CD14-positive monocyte (primary cell): ENCODE results near the gene PNMA6E. TPM values are rescaled to one million over a fixed set of nuclear protein-coding genes. Genes with fewer than 3 reads are reported as not detected.
A peak's percentile ranks its signal among the peaks of the same experiment; 100 is the strongest.

ENCODE experiments used
- DNase-seq, 3 donors: peaks; one replicate each; pipeline ENCODE4 v3.0.0-alpha.2; 2011 to 2022
- H2AFZ ChIP-seq: 2 replicates; pipeline ENCODE4 v1.6.0; 2012; ENCODE audit warnings: mild to moderate bottlenecking, low read depth, low read length, inconsistent platforms; ENCODE audit not compliant: insufficient read depth, poor library complexity, severe bottlenecking
- H3K27ac ChIP-seq, 2 donors: 1 replicate in 1 of 2; 2 replicates in 1 of 2; pipeline ENCODE4 v1.5.1; 2012 to 2013; ENCODE audit warnings: low read length in 2 of 2, control low read depth in 1 of 2, inconsistent platforms in 1 of 2, low read depth in 1 of 2, mild to moderate bottlenecking in 1 of 2
- H3K27me3 ChIP-seq, 2 donors: one replicate each; pipeline versions ENCODE4 v1.6.0 to v1.6.1; 2011 to 2013; ENCODE audit warnings: low read length in 2 of 2; ENCODE audit not compliant: control insufficient read depth in 2 of 2, insufficient read depth in 2 of 2
- H3K36me3 ChIP-seq, 2 donors: replicated peaks in 1 of 2; 1 replicate in 1 of 2; 2 replicates in 1 of 2; pipeline versions ENCODE4 v1.5.1 to v1.6.1; 2012 to 2013; ENCODE audit warnings: low read length in 2 of 2, control low read depth in 1 of 2, inconsistent platforms in 1 of 2, mild to moderate bottlenecking in 1 of 2; ENCODE audit not compliant: insufficient read depth in 2 of 2, control insufficient read depth in 1 of 2
- H3K4me1 ChIP-seq, 2 donors: 1 replicate in 1 of 2; 2 replicates in 1 of 2; pipeline versions ENCODE4 v1.5.1 to v1.6.1; 2012 to 2013; ENCODE audit warnings: low read length in 2 of 2, control low read depth in 1 of 2, inconsistent platforms in 1 of 2, mild to moderate bottlenecking in 1 of 2, moderate library complexity in 1 of 2; ENCODE audit not compliant: insufficient read depth in 2 of 2, control insufficient read depth in 1 of 2
- H3K4me2 ChIP-seq: replicated peaks from 2 replicates; pipeline ENCODE3; 2012; ENCODE audit warnings: low read length, moderate library complexity, mild to moderate bottlenecking; ENCODE audit not compliant: poor library complexity, severe bottlenecking; ENCODE audit errors: extremely low read depth
- H3K4me3 ChIP-seq, 3 experiments: fragments of 200-600 bp in 1 of 3; sonication (generic) in 1 of 3; replicated peaks in 1 of 3; 1 replicate in 2 of 3; 2 replicates in 1 of 3; pipeline ENCODE4 v1.5.1; 2011 to 2013; ENCODE audit warnings: low read length in 3 of 3, mild to moderate bottlenecking in 3 of 3, control low read depth in 2 of 3, low read depth in 2 of 3, inconsistent platforms in 1 of 3, moderate library complexity in 1 of 3
- H3K79me2 ChIP-seq: 2 replicates; pipeline ENCODE4 v1.6.0; 2012; ENCODE audit warnings: mild to moderate bottlenecking, control low read depth, inconsistent platforms, low read length, moderate library complexity; ENCODE audit not compliant: insufficient read depth
- H3K9ac ChIP-seq: 2 replicates; pipeline ENCODE4 v1.6.0; 2017; ENCODE audit warnings: low read length, mild to moderate bottlenecking; ENCODE audit not compliant: insufficient read depth, poor library complexity, severe bottlenecking
- H3K9me3 ChIP-seq, 2 donors: replicated peaks in 1 of 2; 1 replicate in 1 of 2; 2 replicates in 1 of 2; pipeline versions ENCODE4 v1.5.1 to v1.6.1; 2012 to 2013; ENCODE audit warnings: low read length in 2 of 2, control low read depth in 1 of 2; ENCODE audit not compliant: control insufficient read depth in 1 of 2, insufficient read depth in 1 of 2
- H4K20me1 ChIP-seq: 2 replicates; pipeline ENCODE4 v1.6.0; 2012; ENCODE audit warnings: mild to moderate bottlenecking, low read length, control low read depth, moderate library complexity; ENCODE audit not compliant: insufficient read depth
- H3K27ac Mint-ChIP-seq, 7 donors: one replicate each; pipeline ENCODE4 v1.8.0; 2020; ENCODE audit warnings: mild to moderate bottlenecking in 7 of 7, mixed read lengths in 7 of 7, moderate library complexity in 6 of 7, inconsistent platforms in 2 of 7
- H3K27me3 Mint-ChIP-seq, 3 donors: one replicate each; pipeline ENCODE4 v1.8.0; 2021 to 2022; ENCODE audit warnings: low read depth in 3 of 3, mild to moderate bottlenecking in 3 of 3, mixed read lengths in 3 of 3, moderate library complexity in 3 of 3, inconsistent platforms in 1 of 3
- H3K36me3 Mint-ChIP-seq, 2 donors: one replicate each; pipeline ENCODE4 v1.8.0; 2020; ENCODE audit warnings: mixed read lengths in 2 of 2, inconsistent platforms in 1 of 2, mild to moderate bottlenecking in 1 of 2
- H3K4me1 Mint-ChIP-seq: one replicate; pipeline ENCODE4 v1.8.0; 2020; ENCODE audit warnings: mild to moderate bottlenecking, mixed read lengths
- H3K4me3 Mint-ChIP-seq, 2 donors: one replicate each; pipeline ENCODE4 v1.8.0; 2020; ENCODE audit warnings: mild to moderate bottlenecking in 2 of 2, mixed read lengths in 2 of 2, moderate library complexity in 1 of 2
- H3K9me3 Mint-ChIP-seq, 7 donors: one replicate each; pipeline ENCODE4 v1.8.0; 2020 to 2022; ENCODE audit warnings: mixed read lengths in 7 of 7, mild to moderate bottlenecking in 6 of 7, moderate library complexity in 6 of 7, inconsistent platforms in 2 of 7
- CTCF ChIP-seq: fragments of 200-600 bp; IDR thresholded peaks from one replicate; pipeline ENCODE4 v1.8.0; 2022; ENCODE audit warnings: antibody characterized with exemption, mild to moderate bottlenecking
- WGBS: methylation state at CpG from one replicate; pipeline ENCODE4 v1.1.5; 2013; ENCODE audit warnings: missing lambda C conversion rate; ENCODE audit not compliant: insufficient coverage; 5-methylcytosine and 5-hydroxymethylcytosine counted together
- intact Hi-C, 2 donors: fragments of 100-400 bp; cut with micrococcal nuclease; formaldehyde crosslinking; loops; one replicate each; pipeline versions ENCODE4 v1.15.0 to v1.15.1; 2023
- polyA plus RNA-seq, 3 donors: library from polyadenylated mRNA; depleted of rRNA in 1 of 3; unstranded in 2 of 3; stranded (reverse) in 1 of 3; fragments of 300-500 nt in 2 of 3; fragments of >200 nt in 1 of 3; fragmentation: Illumina TruSeq in 2 of 3; gene quantifications; 1 replicate in 2 of 3; 2 replicates in 1 of 3; pipeline ENCODE4 v1.2.3, GENCODE V29; 2012 to 2021

The PNMA6E gene
- polyA plus RNA-seq, 3 donors: not detected

- no peaks in the 10 kb centered on the region for H3K27me3 ChIP-seq
- H3K27ac ChIP-seq: no peak overlapping the region
- H3K36me3 ChIP-seq: no peaks in the 10 kb centered on the region
- no peaks in the 10 kb centered on the region for H3K79me2 ChIP-seq
- intact Hi-C loops: no loop called here
- Mint-ChIP-seq H3K9me3 (peaks cover 0 to 1% (median 0%) of the 10 kb centered on the region in 7 donors), H3K27ac (peak overlapping the region in 1 of 7 donors; percentile 23), H3K27me3 (peaks cover 0 to 12% (median 2%) of the 10 kb centered on the region in 3 donors), H3K36me3 (no peaks in the 10 kb centered on the region), H3K4me1 (peaks cover 10% of the 10 kb centered on the region), H3K4me3 (peak overlapping the region in 1 of 2 donors; percentile 37)
- H3K4me3 ChIP-seq: no peak overlapping the region
- no peaks in the 10 kb centered on the region for H4K20me1 ChIP-seq
- H3K9ac ChIP-seq: no peak overlapping the region
- DNase-seq: no peak
- TF ChIP-seq CTCF: no peak
- 100% methylated on average over 5 of the region's 7 CpGs for WGBS
- no peak overlapping the region for H3K4me2 ChIP-seq
- H2AFZ ChIP-seq: no peak overlapping the region
- H3K9me3 ChIP-seq: no peaks in the 10 kb centered on the region
- H3K4me1 ChIP-seq: peaks cover 4% of the 10 kb centered on the region in 2 donors
Observed at GRCh38 chrX:153406903-153407302, 5.8 kb upstream of the PNMA6E start.

GRCh38 chrX:153406011-153406410, 4.9 kb upstream of the PNMA6E start:
- no peaks in the 10 kb centered on the region for H3K36me3 ChIP-seq
- peaks cover 0 to 14% (median 0%) of the 10 kb centered on the region in 3 donors for H3K27me3 Mint-ChIP-seq
- TF ChIP-seq CTCF: no peak
- no peaks in the 10 kb centered on the region for H3K4me1 ChIP-seq
- H4K20me1 ChIP-seq: no peaks in the 10 kb centered on the region
- peaks cover 0 to 5% of the 10 kb centered on the region in 2 donors for H3K9me3 ChIP-seq
- no peak overlapping the region for H3K4me3 ChIP-seq
- intact Hi-C loops: no loop called here
- no peaks in the 10 kb centered on the region for H3K27me3 ChIP-seq
- H3K4me1 Mint-ChIP-seq: peaks cover 7% of the 10 kb centered on the region
- H3K9me3 Mint-ChIP-seq: peaks cover 0 to 10% (median 2%) of the 10 kb centered on the region in 7 donors
- 88% methylated on average over 5 of the region's 9 CpGs for WGBS
- no peaks in the 10 kb centered on the region for H3K79me2 ChIP-seq
- no peaks in the 10 kb centered on the region for H3K36me3 Mint-ChIP-seq
- H3K27ac Mint-ChIP-seq: no peak overlapping the region
- no peak overlapping the region for H2AFZ ChIP-seq
- no peak for DNase-seq
- H3K4me2 ChIP-seq: no peak overlapping the region
- no peak overlapping the region for H3K9ac ChIP-seq
- H3K27ac ChIP-seq: no peak overlapping the region
- H3K4me3 Mint-ChIP-seq: no peak overlapping the region
